Left ventricle myocardium inferior (tissue), 1 donor: ENCODE measurements around the gene SNX8. TPM values are rescaled to one million over a fixed set of nuclear protein-coding genes. Genes with fewer than 3 reads are reported as not detected.

Source experiments
- DNase-seq: peaks from one replicate; pipeline ENCODE4 v3.0.0-alpha.2; 2020
- H3K27ac ChIP-seq: fragments of 200-600 bp; replicated peaks from 2 replicates; pipeline ENCODE4 v1.8.0; 2021
- H3K27me3 ChIP-seq: fragments of 200-600 bp; 2 replicates; pipeline ENCODE4 v1.8.0; 2021; ENCODE audit warnings: low read depth
- H3K36me3 ChIP-seq: fragments of 200-600 bp; 2 replicates; pipeline ENCODE4 v1.8.0; 2021
- H3K4me1 ChIP-seq: fragments of 200-600 bp; 2 replicates; pipeline ENCODE4 v1.8.0; 2021
- H3K4me3 ChIP-seq: fragments of 200-600 bp; 2 replicates; pipeline ENCODE4 v1.8.0; 2021; ENCODE audit warnings: mild to moderate bottlenecking, moderate library complexity
- H3K9me3 ChIP-seq: fragments of 200-600 bp; replicated peaks from 2 replicates; pipeline ENCODE4 v1.8.0; 2021
- CTCF ChIP-seq: fragments of 200-600 bp; IDR thresholded peaks from 2 replicates; pipeline ENCODE4 v1.8.0; 2021; ENCODE audit warnings: antibody characterized with exemption, mild to moderate bottlenecking, borderline replicate concordance
- intact Hi-C: fragments of 100-400 bp; cut with micrococcal nuclease; formaldehyde crosslinking; loops from one replicate; pipeline ENCODE4 v1.11.0; 2022
- total RNA-seq: library from RNA; stranded (reverse); fragmentation: NEBNext Ultra II Directional; extraction: Animal tissue kit (Norgen Biotek cat#: 25700); gene quantifications from one replicate; pipeline ENCODE4 v1.2.1, GENCODE V29; 2021
- donor health status: DM: no; HTN: yes; CAD: no; lungs with severe emphysema.

Gene SNX8
- total RNA-seq, 1 donor from 2014 or later, result 16.8 TPM

- DNase-seq, result no peak
- H3K4me3 ChIP-seq, result no peak overlapping the region
- intact Hi-C loops, result no loop called here
Measured at GRCh38 chr7:2208712-2209111, 105.5 kb downstream of the SNX8 start.

GRCh38 chr7:2205036-2205780 lies 109.0 kb downstream of the SNX8 start:
- Histone ChIP-seq H3K4me3 (no peak overlapping the region), H3K27me3 (no peaks in the 10 kb centered on the region), H3K27ac (no peak overlapping the region), H3K36me3 (peaks cover 19% of the 10 kb centered on the region), H3K4me1 (peaks cover 13% of the 10 kb centered on the region), H3K9me3 (no peaks in the 10 kb centered on the region)
- intact Hi-C loops, result no loop called here
- no peak for TF ChIP-seq CTCF
- no peak for DNase-seq

More at GRCh38 chr7:2208712-2209111, 105.5 kb downstream of the SNX8 start:
- H3K36me3 ChIP-seq, result peaks cover 41% of the 10 kb centered on the region
- TF ChIP-seq CTCF, result no peak
- H3K4me1 ChIP-seq, result peaks cover 15% of the 10 kb centered on the region
- no peaks in the 10 kb centered on the region for H3K9me3 ChIP-seq
- no peaks in the 10 kb centered on the region for H3K27me3 ChIP-seq
- no peak overlapping the region for H3K27ac ChIP-seq

- Histone ChIP-seq H3K36me3 (peaks cover 27% of the 10 kb centered on the region), H3K27ac (no peak overlapping the region), H3K9me3 (no peaks in the 10 kb centered on the region), H3K4me1 (peaks cover 13% of the 10 kb centered on the region), H3K4me3 (no peak overlapping the region), H3K27me3 (no peaks in the 10 kb centered on the region)
- no peak for DNase-seq
- intact Hi-C loops, result no loop called here
- no peak for TF ChIP-seq CTCF
Measured at GRCh38 chr7:2204446-2204845, 109.8 kb downstream of the SNX8 start.

GRCh38 chr7:2203766-2204300 lies 110.4 kb downstream of the SNX8 start:
- Histone ChIP-seq H3K27ac (no peak overlapping the region), H3K36me3 (peaks cover 32% of the 10 kb centered on the region), H3K4me3 (no peak overlapping the region), H3K27me3 (no peaks in the 10 kb centered on the region), H3K4me1 (peaks cover 13% of the 10 kb centered on the region), H3K9me3 (no peaks in the 10 kb centered on the region)
- no peak for DNase-seq
- TF ChIP-seq CTCF, result no peak
- intact Hi-C loops, result no loop called here

GRCh38 chr7:2202901-2203765 lies 111.1 kb downstream of the SNX8 start:
- peaks cover 28% of the 10 kb centered on the region for H3K36me3 ChIP-seq
- H3K4me1 ChIP-seq, result peaks cover 13% of the 10 kb centered on the region
- intact Hi-C loops, result no loop called here
- DNase-seq, result no peak
- H3K27me3 ChIP-seq, result no peaks in the 10 kb centered on the region
- no peak overlapping the region for H3K4me3 ChIP-seq
- H3K27ac ChIP-seq, result no peak overlapping the region
- TF ChIP-seq CTCF, result no peak
- H3K9me3 ChIP-seq, result no peaks in the 10 kb centered on the region
